ENCODE data around the gene LRP2. TPM values are rescaled to one million over a fixed set of nuclear protein-coding genes. Genes with fewer than 3 reads are reported as not detected.
"Not testable (repeated sequence)": the region's sequence is repeated elsewhere in the genome, so short reads cannot be mapped to it uniquely, and the experiment has no call there.

Gene LRP2
- total and polyA plus RNA-seq, 4 donors, result 0.09 TPM; not detected in 3

DNA sequence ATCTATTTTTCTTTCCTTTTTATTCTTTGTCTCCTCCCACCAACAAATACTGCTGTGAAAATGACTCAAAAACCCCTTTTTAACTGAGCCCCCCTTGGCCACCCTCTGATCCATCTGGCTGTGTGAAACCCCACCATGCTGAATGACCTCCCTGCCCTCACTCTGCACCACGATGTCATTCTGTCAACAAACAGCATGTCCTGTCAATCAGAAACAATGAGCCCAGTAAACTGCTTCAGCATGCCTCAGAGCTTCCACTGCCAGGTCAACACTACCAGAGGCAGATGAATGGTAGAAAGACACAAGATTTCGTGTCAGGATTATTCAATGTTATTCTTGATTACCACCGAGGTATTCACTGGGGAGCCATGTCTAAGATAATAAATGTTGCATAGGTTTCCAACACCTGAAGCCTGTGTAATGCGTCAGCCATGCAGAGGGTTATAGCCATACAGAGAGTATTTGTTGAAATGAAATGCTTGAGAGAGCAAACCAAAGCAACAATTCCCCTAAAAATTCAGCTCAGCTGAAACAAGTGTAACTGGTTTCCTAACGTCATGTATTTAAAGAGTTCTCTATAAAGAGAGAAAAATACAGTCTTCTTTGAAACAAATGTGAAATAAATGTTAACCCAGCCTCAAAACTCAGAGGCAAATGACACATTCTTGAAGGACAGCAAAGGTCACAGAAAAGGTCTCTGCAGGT lies 76.7 kb downstream of the LRP2 start:
- no peak for ATAC-seq (ENCODE audit: low FRiP score)
- 32 to 38% methylated on average over 5 of the region's 5 CpGs for WGBS, 2 donors
- Histone ChIP-seq H3K36me3 (ENCODE audit: control insufficient read depth in 1 of 2, insufficient read depth in 2 of 2, low read length in 1 of 2) (no peaks in the 10 kb centered on the region), H3K4me1 (ENCODE audit: control insufficient read depth in 1 of 2, insufficient read depth in 2 of 2, low read length in 2 of 2) (no peaks in the 10 kb centered on the region), H3K27ac (ENCODE audit: low read depth in 1 of 2, low read length in 2 of 2) (no peak overlapping the region), H3K4me3 (ENCODE audit: low read length in 2 of 2) (no peak overlapping the region), H3K9me3 (ENCODE audit: control insufficient read depth, low read length) (no peaks in the 10 kb centered on the region), H3K27me3 (ENCODE audit: control insufficient read depth in 1 of 2, insufficient read depth in 2 of 2, low read length in 1 of 2) (no peaks in the 10 kb centered on the region)
- intact Hi-C loops (cut with DNase I), result no loop called here
- no peak for DNase-seq

DNA sequence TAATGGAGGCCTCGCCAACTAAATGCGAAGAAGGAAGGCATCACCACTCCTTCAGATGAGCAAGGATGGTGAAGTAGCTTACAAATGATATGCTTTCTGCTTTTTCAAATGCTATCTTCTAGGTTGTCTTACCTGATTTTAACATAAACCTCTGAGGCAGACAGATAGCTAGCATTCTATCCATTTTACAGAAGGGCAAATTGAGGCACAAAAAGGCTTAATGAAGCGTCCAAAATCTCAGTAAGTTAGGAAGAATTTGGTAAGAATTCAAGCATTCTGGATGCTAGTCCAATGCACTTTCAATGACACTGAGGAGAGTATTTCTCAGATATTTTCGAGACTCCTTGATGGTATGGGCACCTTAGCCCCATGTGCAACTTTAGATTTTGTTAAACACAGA lies 81.8 kb downstream of the LRP2 start:
- 90 to 91% methylated on average over 4 of the region's 4 CpGs for WGBS, 2 donors
- no peaks in the 10 kb centered on the region for H3K9me3 ChIP-seq (ENCODE audit: control insufficient read depth, low read length)
- H3K36me3 ChIP-seq (ENCODE audit: control insufficient read depth in 1 of 2, insufficient read depth in 2 of 2, low read length in 1 of 2), result no peaks in the 10 kb centered on the region
- intact Hi-C loops (cut with DNase I), result no loop called here
- H3K4me3 ChIP-seq (ENCODE audit: low read length in 2 of 2), result no peak overlapping the region
- H3K27ac ChIP-seq (ENCODE audit: low read depth in 1 of 2, low read length in 2 of 2), result no peak overlapping the region
- no peaks in the 10 kb centered on the region for H3K4me1 ChIP-seq (ENCODE audit: control insufficient read depth in 1 of 2, insufficient read depth in 2 of 2, low read length in 2 of 2)
- ATAC-seq (ENCODE audit: low FRiP score), result no peak
- H3K27me3 ChIP-seq (ENCODE audit: control insufficient read depth in 1 of 2, insufficient read depth in 2 of 2, low read length in 1 of 2), result no peaks in the 10 kb centered on the region
- no peak for DNase-seq

DNA sequence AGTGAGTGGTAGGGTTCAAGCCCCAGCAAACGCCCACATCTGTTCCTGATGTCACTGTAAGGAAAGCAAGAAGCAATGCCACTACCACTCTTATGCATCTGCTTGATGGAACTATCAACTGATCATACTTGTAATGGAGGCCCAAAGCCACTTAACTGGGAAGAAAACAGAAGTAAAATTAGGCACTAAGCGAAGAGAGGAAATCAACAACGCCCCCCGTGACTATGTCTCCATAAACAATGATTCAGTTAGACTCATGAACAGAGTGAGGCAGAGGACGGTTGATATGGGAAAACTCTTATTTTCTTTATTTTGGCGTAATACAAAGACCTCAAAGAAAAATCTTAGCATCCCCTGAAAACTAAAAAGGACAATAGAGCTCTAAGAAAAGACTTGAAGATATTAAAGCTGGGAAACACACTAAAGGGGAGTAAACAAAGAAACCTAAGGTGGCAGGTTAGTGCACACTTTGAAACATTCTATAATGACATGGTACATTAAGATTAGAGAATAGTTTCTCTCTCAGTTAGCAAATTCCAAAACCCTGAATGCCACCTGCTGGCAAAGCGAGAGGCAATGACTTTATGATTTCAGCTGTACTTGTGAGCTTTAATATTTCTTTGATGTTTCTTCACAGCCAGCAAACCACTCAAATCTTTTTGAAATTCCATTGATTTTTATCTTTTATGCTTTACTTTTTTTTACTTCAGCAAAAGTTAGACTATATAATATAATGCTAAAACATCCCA lies 86.5 kb downstream of the LRP2 start:
- Histone ChIP-seq H3K27ac (ENCODE audit: low read depth in 1 of 2, low read length in 2 of 2) (no peak overlapping the region), H3K4me1 (ENCODE audit: control insufficient read depth in 1 of 2, insufficient read depth in 2 of 2, low read length in 2 of 2) (peaks cover 0 to 2% of the 10 kb centered on the region in 2 donors), H3K36me3 (ENCODE audit: control insufficient read depth in 1 of 2, insufficient read depth in 2 of 2, low read length in 1 of 2) (no peaks in the 10 kb centered on the region), H3K9me3 (ENCODE audit: control insufficient read depth, low read length) (no peaks in the 10 kb centered on the region), H3K27me3 (ENCODE audit: control insufficient read depth in 1 of 2, insufficient read depth in 2 of 2, low read length in 1 of 2) (no peaks in the 10 kb centered on the region), H3K4me3 (ENCODE audit: low read length in 2 of 2) (no peak overlapping the region)
- no peak for ATAC-seq (ENCODE audit: low FRiP score)
- no peak for DNase-seq
- intact Hi-C loops (cut with DNase I), result loop anchor here in 1 of 2 donors (10.0 kb wide), 1 partner anchor 161 kb away; no protein-coding TSS in a partner anchor
- 70 to 72% methylated on average over 7 of the region's 7 CpGs for WGBS, 2 donors

DNA sequence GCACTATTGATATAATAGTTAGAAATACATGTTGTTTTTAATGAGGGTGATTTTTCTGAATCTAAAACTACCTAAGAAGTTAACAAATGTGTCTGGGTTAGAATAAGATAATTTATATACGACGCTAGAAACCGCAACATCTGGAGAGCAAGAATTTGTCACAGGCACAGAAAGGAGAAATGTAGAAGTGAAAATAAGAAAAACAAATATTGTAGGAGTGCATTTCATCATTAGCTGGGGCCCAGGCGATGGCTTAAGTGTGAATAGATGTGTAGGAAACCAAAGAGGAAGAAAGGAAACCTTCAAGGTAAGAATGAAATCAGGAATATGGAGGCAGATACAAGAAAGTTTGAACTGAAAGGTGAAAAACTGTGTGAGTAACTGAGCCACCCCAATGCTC lies 90.3 kb downstream of the LRP2 start:
- H3K9me3 ChIP-seq (ENCODE audit: control insufficient read depth, low read length), result no peaks in the 10 kb centered on the region
- WGBS, 2 donors, result 12 to 41% methylated on average over 4 of the region's 4 CpGs
- no peaks in the 10 kb centered on the region for H3K36me3 ChIP-seq (ENCODE audit: control insufficient read depth in 1 of 2, insufficient read depth in 2 of 2, low read length in 1 of 2)
- no peak for ATAC-seq (ENCODE audit: low FRiP score)
- DNase-seq, result no peak
- H3K27me3 ChIP-seq (ENCODE audit: control insufficient read depth in 1 of 2, insufficient read depth in 2 of 2, low read length in 1 of 2), result no peaks in the 10 kb centered on the region
- intact Hi-C loops (cut with DNase I), result loop anchor here in 1 of 2 donors (10.0 kb wide), 1 partner anchor 157 kb away; no protein-coding TSS in a partner anchor
- H3K4me1 ChIP-seq (ENCODE audit: control insufficient read depth in 1 of 2, insufficient read depth in 2 of 2, low read length in 2 of 2), result peaks cover 0 to 2% of the 10 kb centered on the region in 2 donors
- H3K4me3 ChIP-seq (ENCODE audit: low read length in 2 of 2), result no peak overlapping the region
- no peak overlapping the region for H3K27ac ChIP-seq (ENCODE audit: low read depth in 1 of 2, low read length in 2 of 2)

GRCh38 chr2:169270574-169270973 lies 91.8 kb downstream of the LRP2 start:
- intact Hi-C loops (cut with DNase I), result loop anchor here in 1 of 2 donors (10.0 kb wide), 1 partner anchor 156 kb away; no protein-coding TSS in a partner anchor
- not testable (repeated sequence) for ATAC-seq (ENCODE audit: low FRiP score)
- 86 to 88% methylated on average over 4 to 6 of the region's 6 CpGs for WGBS, 2 donors

GRCh38 chr2:169265591-169265990 lies 96.7 kb downstream of the LRP2 start:
- intact Hi-C loops (cut with DNase I), result no loop called here
- DNase-seq (no peak), ATAC-seq (ENCODE audit: low FRiP score) (no peak)
- WGBS, 2 donors, result 48 to 65% methylated on average over 1 of the region's 1 CpG
- no peak overlapping the region for H3K27ac ChIP-seq (ENCODE audit: low read depth in 1 of 2, low read length in 2 of 2)
- no peaks in the 10 kb centered on the region for H3K27me3 ChIP-seq (ENCODE audit: control insufficient read depth in 1 of 2, insufficient read depth in 2 of 2, low read length in 1 of 2)
- no peak overlapping the region for H3K4me3 ChIP-seq (ENCODE audit: low read length in 2 of 2)
- H3K36me3 ChIP-seq (ENCODE audit: control insufficient read depth in 1 of 2, insufficient read depth in 2 of 2, low read length in 1 of 2), result no peaks in the 10 kb centered on the region
- no peaks in the 10 kb centered on the region for H3K9me3 ChIP-seq (ENCODE audit: control insufficient read depth, low read length)
- H3K4me1 ChIP-seq (ENCODE audit: control insufficient read depth in 1 of 2, insufficient read depth in 2 of 2, low read length in 2 of 2), result no peaks in the 10 kb centered on the region

More at GRCh38 chr2:169270574-169270973, 91.8 kb downstream of the LRP2 start:
- H3K27me3 ChIP-seq (ENCODE audit: control insufficient read depth in 1 of 2, insufficient read depth in 2 of 2, low read length in 1 of 2); H3K36me3 ChIP-seq (ENCODE audit: control insufficient read depth in 1 of 2, insufficient read depth in 2 of 2, low read length in 1 of 2); H3K4me3 ChIP-seq (ENCODE audit: low read length in 2 of 2); DNase-seq; H3K9me3 ChIP-seq (ENCODE audit: control insufficient read depth, low read length); H3K4me1 ChIP-seq (ENCODE audit: control insufficient read depth in 1 of 2, insufficient read depth in 2 of 2, low read length in 2 of 2); H3K27ac ChIP-seq (ENCODE audit: low read depth in 1 of 2, low read length in 2 of 2): not testable (repeated sequence)

DNA sequence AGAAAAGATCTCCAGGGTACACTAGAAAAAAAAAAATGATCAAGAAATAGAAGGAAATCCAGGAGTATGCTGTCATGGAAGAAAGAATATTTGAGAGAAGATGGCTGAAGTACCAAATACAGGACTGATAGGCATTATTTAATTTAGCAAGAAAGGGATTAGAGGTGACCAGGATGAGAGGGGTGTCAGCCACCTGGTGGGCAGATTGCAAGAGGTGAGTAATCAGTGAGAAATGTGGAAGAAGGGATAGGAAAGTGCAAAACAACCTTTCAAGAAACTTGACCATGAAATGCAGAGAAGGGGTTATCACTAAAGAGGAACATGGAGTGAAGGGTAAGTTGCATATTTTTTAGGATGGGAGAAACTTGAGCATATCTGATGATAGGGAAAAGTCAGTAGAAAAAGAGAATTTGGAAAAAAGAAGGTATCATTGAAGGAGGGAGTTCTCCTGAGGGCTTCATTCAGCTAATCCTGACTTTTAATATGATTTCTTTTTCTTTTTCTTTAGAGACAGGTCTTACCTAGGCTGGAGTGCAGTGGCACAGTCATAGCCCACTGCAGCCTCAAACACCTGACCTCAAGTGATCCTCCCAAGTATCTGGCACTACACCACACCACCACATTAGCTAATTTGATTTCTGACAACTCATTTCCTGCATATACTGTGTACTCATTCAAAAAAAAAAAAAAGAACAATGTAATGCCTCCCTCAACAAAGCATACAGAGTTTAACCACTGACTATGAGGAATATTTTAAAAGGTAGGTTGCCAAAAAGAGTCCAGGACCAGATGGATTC lies 101.3 kb downstream of the LRP2 start:
- intact Hi-C loops (cut with DNase I), result no loop called here

GRCh38 chr2:169260246-169260645 lies 102.1 kb downstream of the LRP2 start:
- no peaks in the 10 kb centered on the region for H3K9me3 ChIP-seq (ENCODE audit: control insufficient read depth, low read length)
- intact Hi-C loops (cut with DNase I), result no loop called here
- H3K27ac ChIP-seq (ENCODE audit: low read depth in 1 of 2, low read length in 2 of 2), result no peak overlapping the region
- no peak overlapping the region for H3K4me3 ChIP-seq (ENCODE audit: low read length in 2 of 2)
- ATAC-seq (ENCODE audit: low FRiP score) (no peak), DNase-seq (no peak)
- H3K36me3 ChIP-seq (ENCODE audit: control insufficient read depth in 1 of 2, insufficient read depth in 2 of 2, low read length in 1 of 2), result no peaks in the 10 kb centered on the region
- H3K4me1 ChIP-seq (ENCODE audit: control insufficient read depth in 1 of 2, insufficient read depth in 2 of 2, low read length in 2 of 2), result no peaks in the 10 kb centered on the region
- WGBS, 2 donors, result 67 to 78% methylated on average over 1 of the region's 1 CpG
- no peaks in the 10 kb centered on the region for H3K27me3 ChIP-seq (ENCODE audit: control insufficient read depth in 1 of 2, insufficient read depth in 2 of 2, low read length in 1 of 2)

More for the DNA sequence above, 101.3 kb downstream of the LRP2 start:
- DNase-seq (no peak), ATAC-seq (ENCODE audit: low FRiP score) (no peak)
- Histone ChIP-seq H3K9me3 (ENCODE audit: control insufficient read depth, low read length) (no peaks in the 10 kb centered on the region), H3K4me1 (ENCODE audit: control insufficient read depth in 1 of 2, insufficient read depth in 2 of 2, low read length in 2 of 2) (no peaks in the 10 kb centered on the region), H3K4me3 (ENCODE audit: low read length in 2 of 2) (no peak overlapping the region), H3K27ac (ENCODE audit: low read depth in 1 of 2, low read length in 2 of 2) (no peak overlapping the region), H3K27me3 (ENCODE audit: control insufficient read depth in 1 of 2, insufficient read depth in 2 of 2, low read length in 1 of 2) (no peaks in the 10 kb centered on the region), H3K36me3 (ENCODE audit: control insufficient read depth in 1 of 2, insufficient read depth in 2 of 2, low read length in 1 of 2) (no peaks in the 10 kb centered on the region)
